Breast epithelium (tissue), 4 donors: Measurements from ENCODE around the gene WDR36. TPM values are rescaled to one million over a fixed set of nuclear protein-coding genes. Genes with fewer than 3 reads are reported as not detected.

ENCODE experiments used
- DNase-seq, 2 donors: peaks; one replicate each; pipeline ENCODE4 v3.0.0-alpha.2; 2019; ENCODE audit warnings: low spot score in 2 of 2
- H3K27ac ChIP-seq, 2 donors: fragments of 200-600 bp; sonication (generic) in 1 of 2; one replicate each; pipeline ENCODE4 v1.5.1; 2016 to 2019; ENCODE audit warnings: mild to moderate bottlenecking in 1 of 2
- H3K27me3 ChIP-seq, 2 donors: fragments of 200-600 bp; sonication (generic) in 1 of 2; one replicate each; pipeline versions ENCODE4 v1.5.1 to v1.6.0; 2017 to 2019; ENCODE audit warnings: control low read depth in 1 of 2, mild to moderate bottlenecking in 1 of 2
- H3K36me3 ChIP-seq: fragments of 200-600 bp; one replicate; pipeline ENCODE4 v1.5.1; 2019
- H3K4me1 ChIP-seq, 2 donors: fragments of 200-600 bp; sonication (generic); one replicate each; pipeline ENCODE4 v1.5.1; 2016 to 2019; ENCODE audit warnings: control low read depth in 1 of 2
- H3K4me3 ChIP-seq, 3 donors: fragments of 200-600 bp; sonication (generic); 1 replicate in 2 of 3; 2 replicates in 1 of 3; pipeline ENCODE4 v1.5.1; 2016 to 2019; ENCODE audit warnings: mild to moderate bottlenecking in 3 of 3, moderate library complexity in 2 of 3
- H3K9me3 ChIP-seq, 2 donors: fragments of 200-600 bp; sonication (generic) in 1 of 2; one replicate each; pipeline ENCODE4 v1.5.1; 2016 to 2019; ENCODE audit warnings: control low read depth in 1 of 2
- CTCF ChIP-seq, 3 donors: fragments of 450-650 bp; IDR thresholded peaks; one replicate each; pipeline ENCODE4 v1.5.1; 2016 to 2017; ENCODE audit warnings: antibody characterized with exemption in 3 of 3, mild to moderate bottlenecking in 3 of 3, moderate library complexity in 3 of 3
- POLR2A ChIP-seq: fragments of 450-650 bp; IDR thresholded peaks from one replicate; pipeline ENCODE4 v1.6.1; 2016; ENCODE audit warnings: antibody characterized with exemption, mild to moderate bottlenecking, moderate library complexity
- POLR2AphosphoS5 ChIP-seq, 3 donors: sonication (generic); formaldehyde crosslinking; IDR thresholded peaks; one replicate each; pipeline ENCODE4 v1.6.1; 2017; ENCODE audit warnings: antibody characterized with exemption in 3 of 3
- intact Hi-C: fragments of 100-400 bp; cut with DNase I; formaldehyde crosslinking; loops from one replicate; pipeline ENCODE4 v1.15.1; 2023; ENCODE audit warnings: low total_unique reads
- total RNA-seq, 3 donors: library from RNA; depleted of rRNA; stranded (reverse); fragments of >200 nt; gene quantifications; one replicate each; pipeline ENCODE4 v1.1.0, GENCODE V29; 2016

WDR36 gene
- total RNA-seq, 3 donors from 2014 or later: 27.2 to 41.4 (median 37.2) TPM

DNA sequence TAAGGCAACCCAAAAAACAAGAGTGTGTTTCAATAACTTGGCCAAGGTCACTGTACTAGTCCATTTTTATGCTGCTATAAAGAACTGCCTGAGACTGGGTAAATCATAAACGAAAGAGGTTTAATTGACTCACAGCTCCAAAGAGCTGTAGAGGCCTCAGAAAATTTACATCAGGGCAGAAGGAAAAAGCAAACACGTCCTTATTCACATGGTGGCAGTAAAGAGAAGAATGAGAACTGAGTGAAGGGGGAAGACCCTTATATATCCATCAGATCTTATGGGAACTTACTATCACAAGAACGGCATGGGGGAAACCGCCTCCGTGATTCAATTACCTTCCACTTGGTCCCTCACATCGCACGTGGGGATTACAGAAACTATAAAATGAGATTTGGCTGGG lies 67.7 kb downstream of the WDR36 start:
- no peak for TF ChIP-seq POLR2A
- no peak for TF ChIP-seq CTCF (IDR thresholded peaks at IDR 0.05)
- TF ChIP-seq POLR2AphosphoS5 (IDR thresholded peaks at IDR 0.05): no peak
- no peaks in the 10 kb centered on the region for H3K9me3 ChIP-seq
- no peak overlapping the region for H3K27ac ChIP-seq
- H3K27me3 ChIP-seq: no peaks in the 10 kb centered on the region
- H3K4me1 ChIP-seq: no peaks in the 10 kb centered on the region
- no peak overlapping the region for H3K4me3 ChIP-seq
- no peaks in the 10 kb centered on the region for H3K36me3 ChIP-seq
- no peak for DNase-seq
- intact Hi-C loops: no loop called here

GRCh38 chr5:111163000-111163399 lies 70.9 kb downstream of the WDR36 start:
- H3K36me3 ChIP-seq: no peaks in the 10 kb centered on the region
- no peak overlapping the region for H3K4me3 ChIP-seq
- H3K4me1 ChIP-seq: no peaks in the 10 kb centered on the region
- intact Hi-C loops: no loop called here
- DNase-seq: no peak
- no peaks in the 10 kb centered on the region for H3K27me3 ChIP-seq
- H3K9me3 ChIP-seq: no peaks in the 10 kb centered on the region
- H3K27ac ChIP-seq: no peak overlapping the region
- TF ChIP-seq CTCF (IDR thresholded peaks at IDR 0.05) (no peak), POLR2AphosphoS5 (IDR thresholded peaks at IDR 0.05) (no peak), POLR2A (no peak)

DNA sequence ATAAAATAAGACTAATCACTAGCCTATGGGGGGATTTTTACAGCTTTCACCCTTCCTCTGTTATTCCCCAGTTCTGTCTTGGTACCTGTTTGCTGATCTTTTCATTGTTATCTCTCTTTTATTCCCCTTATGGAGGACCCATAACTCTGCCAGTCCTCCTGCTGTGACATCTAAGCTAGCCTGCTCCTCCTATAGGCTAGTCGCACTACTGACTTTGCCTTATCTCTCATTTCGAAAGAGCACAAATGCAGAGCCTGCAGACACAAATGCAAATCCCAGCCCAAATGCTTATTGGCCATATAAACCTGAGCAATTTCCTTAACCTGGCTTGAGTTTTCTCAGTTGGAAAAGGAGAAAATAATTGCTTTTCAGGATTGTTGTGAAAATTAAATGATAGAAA lies 72.9 kb downstream of the WDR36 start:
- no peak overlapping the region for H3K4me3 ChIP-seq
- no peaks in the 10 kb centered on the region for H3K36me3 ChIP-seq
- DNase-seq: no peak
- no peak overlapping the region for H3K27ac ChIP-seq
- no peak for TF ChIP-seq CTCF (IDR thresholded peaks at IDR 0.05)
- TF ChIP-seq POLR2A: no peak
- no peak for TF ChIP-seq POLR2AphosphoS5 (IDR thresholded peaks at IDR 0.05)
- H3K4me1 ChIP-seq: no peaks in the 10 kb centered on the region
- H3K9me3 ChIP-seq: no peaks in the 10 kb centered on the region
- no peaks in the 10 kb centered on the region for H3K27me3 ChIP-seq
- intact Hi-C loops: loop anchor here (5.0 kb wide), 1 partner anchor 1032 kb away; no protein-coding TSS in a partner anchor

DNA sequence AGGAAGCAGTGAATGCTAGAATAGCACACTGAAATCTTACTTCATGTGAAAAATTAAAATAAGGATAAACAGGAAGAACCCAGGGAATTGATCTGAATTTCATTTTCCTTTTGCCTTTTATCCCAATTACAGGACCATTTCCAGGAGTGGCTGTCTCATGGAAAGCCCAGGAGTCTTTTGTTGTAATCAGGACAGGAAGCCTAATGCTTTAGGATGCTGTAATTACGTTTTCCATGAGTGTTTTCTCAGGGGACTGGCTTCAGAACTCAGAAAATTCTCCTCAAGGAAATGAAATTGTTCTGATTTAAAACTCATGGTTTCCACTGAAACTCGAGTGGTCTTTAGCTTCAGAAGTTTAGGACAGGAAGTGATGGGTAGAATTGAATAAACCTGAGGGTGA lies 75.4 kb downstream of the WDR36 start:
- intact Hi-C loops: loop anchor here (5.0 kb wide), 1 partner anchor 1030 kb away; no protein-coding TSS in a partner anchor
- no peaks in the 10 kb centered on the region for H3K27me3 ChIP-seq

DNA sequence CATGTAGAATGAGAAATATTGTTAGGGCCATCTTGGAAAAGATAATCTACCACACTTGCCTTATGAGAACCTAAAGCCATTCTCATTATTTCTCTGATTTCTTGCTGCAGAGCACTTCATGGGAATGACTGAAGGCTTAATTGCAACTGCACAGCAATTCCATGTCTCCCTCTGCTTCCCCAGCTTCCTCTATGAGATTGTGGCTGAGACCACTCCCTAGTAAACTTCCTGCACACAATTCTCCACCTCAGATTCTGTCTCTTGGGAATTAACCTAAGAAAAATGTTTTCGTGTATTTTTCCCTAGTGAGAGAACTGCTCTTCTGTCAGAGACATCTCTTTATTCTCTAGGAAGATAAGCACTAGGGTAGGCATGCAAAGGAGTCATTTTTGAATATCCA lies 76.5 kb downstream of the WDR36 start:
- H3K4me3 ChIP-seq: no peak overlapping the region
- H3K27me3 ChIP-seq: no peaks in the 10 kb centered on the region
- no peaks in the 10 kb centered on the region for H3K36me3 ChIP-seq
- no peaks in the 10 kb centered on the region for H3K4me1 ChIP-seq
- DNase-seq: no peak
- TF ChIP-seq POLR2A: no peak
- no peak for TF ChIP-seq POLR2AphosphoS5 (IDR thresholded peaks at IDR 0.05)
- no peak for TF ChIP-seq CTCF (IDR thresholded peaks at IDR 0.05)
- no peaks in the 10 kb centered on the region for H3K9me3 ChIP-seq
- H3K27ac ChIP-seq: no peak overlapping the region
- intact Hi-C loops: loop anchor here (5.0 kb wide), 1 partner anchor 1029 kb away; no protein-coding TSS in a partner anchor

More for the DNA sequence above, 75.4 kb downstream of the WDR36 start:
- Histone ChIP-seq H3K27ac (no peak overlapping the region), H3K4me1 (no peaks in the 10 kb centered on the region), H3K4me3 (no peak overlapping the region), H3K36me3 (no peaks in the 10 kb centered on the region), H3K9me3 (no peaks in the 10 kb centered on the region)
- TF ChIP-seq CTCF (IDR thresholded peaks at IDR 0.05) (no peak), POLR2AphosphoS5 (IDR thresholded peaks at IDR 0.05) (no peak), POLR2A (no peak)
- no peak for DNase-seq
